CD14-positive monocyte (primary cell): ENCODE measurements around the gene STAT6. TPM values are rescaled to one million over a fixed set of nuclear protein-coding genes. Genes with fewer than 3 reads are reported as not detected.

ENCODE experiments used
- DNase-seq, 3 donors: peaks; one replicate each; pipeline ENCODE4 v3.0.0-alpha.2; 2011 to 2022
- H2AFZ ChIP-seq: 2 replicates; pipeline ENCODE4 v1.6.0; 2012; ENCODE audit warnings: mild to moderate bottlenecking, low read depth, low read length, inconsistent platforms; ENCODE audit not compliant: insufficient read depth, poor library complexity, severe bottlenecking
- H3K27ac ChIP-seq, 2 donors: 1 replicate in 1 of 2; 2 replicates in 1 of 2; pipeline ENCODE4 v1.5.1; 2012 to 2013; ENCODE audit warnings: low read length in 2 of 2, control low read depth in 1 of 2, inconsistent platforms in 1 of 2, low read depth in 1 of 2, mild to moderate bottlenecking in 1 of 2
- H3K27me3 ChIP-seq, 2 donors: one replicate each; pipeline versions ENCODE4 v1.6.0 to v1.6.1; 2011 to 2013; ENCODE audit warnings: low read length in 2 of 2; ENCODE audit not compliant: control insufficient read depth in 2 of 2, insufficient read depth in 2 of 2
- H3K36me3 ChIP-seq, 2 donors: replicated peaks in 1 of 2; 1 replicate in 1 of 2; 2 replicates in 1 of 2; pipeline versions ENCODE4 v1.5.1 to v1.6.1; 2012 to 2013; ENCODE audit warnings: low read length in 2 of 2, control low read depth in 1 of 2, inconsistent platforms in 1 of 2, mild to moderate bottlenecking in 1 of 2; ENCODE audit not compliant: insufficient read depth in 2 of 2, control insufficient read depth in 1 of 2
- H3K4me1 ChIP-seq, 2 donors: 1 replicate in 1 of 2; 2 replicates in 1 of 2; pipeline versions ENCODE4 v1.5.1 to v1.6.1; 2012 to 2013; ENCODE audit warnings: low read length in 2 of 2, control low read depth in 1 of 2, inconsistent platforms in 1 of 2, mild to moderate bottlenecking in 1 of 2, moderate library complexity in 1 of 2; ENCODE audit not compliant: insufficient read depth in 2 of 2, control insufficient read depth in 1 of 2
- H3K4me2 ChIP-seq: replicated peaks from 2 replicates; pipeline ENCODE3; 2012; ENCODE audit warnings: low read length, moderate library complexity, mild to moderate bottlenecking; ENCODE audit not compliant: poor library complexity, severe bottlenecking; ENCODE audit errors: extremely low read depth
- H3K4me3 ChIP-seq, 3 experiments: fragments of 200-600 bp in 1 of 3; sonication (generic) in 1 of 3; replicated peaks in 1 of 3; 1 replicate in 2 of 3; 2 replicates in 1 of 3; pipeline ENCODE4 v1.5.1; 2011 to 2013; ENCODE audit warnings: low read length in 3 of 3, mild to moderate bottlenecking in 3 of 3, control low read depth in 2 of 3, low read depth in 2 of 3, inconsistent platforms in 1 of 3, moderate library complexity in 1 of 3
- H3K79me2 ChIP-seq: 2 replicates; pipeline ENCODE4 v1.6.0; 2012; ENCODE audit warnings: mild to moderate bottlenecking, control low read depth, inconsistent platforms, low read length, moderate library complexity; ENCODE audit not compliant: insufficient read depth
- H3K9ac ChIP-seq: 2 replicates; pipeline ENCODE4 v1.6.0; 2017; ENCODE audit warnings: low read length, mild to moderate bottlenecking; ENCODE audit not compliant: insufficient read depth, poor library complexity, severe bottlenecking
- H3K9me3 ChIP-seq, 2 donors: replicated peaks in 1 of 2; 1 replicate in 1 of 2; 2 replicates in 1 of 2; pipeline versions ENCODE4 v1.5.1 to v1.6.1; 2012 to 2013; ENCODE audit warnings: low read length in 2 of 2, control low read depth in 1 of 2; ENCODE audit not compliant: control insufficient read depth in 1 of 2, insufficient read depth in 1 of 2
- H4K20me1 ChIP-seq: 2 replicates; pipeline ENCODE4 v1.6.0; 2012; ENCODE audit warnings: mild to moderate bottlenecking, low read length, control low read depth, moderate library complexity; ENCODE audit not compliant: insufficient read depth
- H3K27ac Mint-ChIP-seq, 7 donors: one replicate each; pipeline ENCODE4 v1.8.0; 2020; ENCODE audit warnings: mild to moderate bottlenecking in 7 of 7, mixed read lengths in 7 of 7, moderate library complexity in 6 of 7, inconsistent platforms in 2 of 7
- H3K27me3 Mint-ChIP-seq, 3 donors: one replicate each; pipeline ENCODE4 v1.8.0; 2021 to 2022; ENCODE audit warnings: low read depth in 3 of 3, mild to moderate bottlenecking in 3 of 3, mixed read lengths in 3 of 3, moderate library complexity in 3 of 3, inconsistent platforms in 1 of 3
- H3K36me3 Mint-ChIP-seq, 2 donors: one replicate each; pipeline ENCODE4 v1.8.0; 2020; ENCODE audit warnings: mixed read lengths in 2 of 2, inconsistent platforms in 1 of 2, mild to moderate bottlenecking in 1 of 2
- H3K4me1 Mint-ChIP-seq: one replicate; pipeline ENCODE4 v1.8.0; 2020; ENCODE audit warnings: mild to moderate bottlenecking, mixed read lengths
- H3K4me3 Mint-ChIP-seq, 2 donors: one replicate each; pipeline ENCODE4 v1.8.0; 2020; ENCODE audit warnings: mild to moderate bottlenecking in 2 of 2, mixed read lengths in 2 of 2, moderate library complexity in 1 of 2
- H3K9me3 Mint-ChIP-seq, 7 donors: one replicate each; pipeline ENCODE4 v1.8.0; 2020 to 2022; ENCODE audit warnings: mixed read lengths in 7 of 7, mild to moderate bottlenecking in 6 of 7, moderate library complexity in 6 of 7, inconsistent platforms in 2 of 7
- CTCF ChIP-seq: fragments of 200-600 bp; IDR thresholded peaks from one replicate; pipeline ENCODE4 v1.8.0; 2022; ENCODE audit warnings: antibody characterized with exemption, mild to moderate bottlenecking
- WGBS: methylation state at CpG from one replicate; pipeline ENCODE4 v1.1.5; 2013; ENCODE audit warnings: missing lambda C conversion rate; ENCODE audit not compliant: insufficient coverage; 5-methylcytosine and 5-hydroxymethylcytosine counted together
- intact Hi-C, 2 donors: fragments of 100-400 bp; cut with micrococcal nuclease; formaldehyde crosslinking; loops; one replicate each; pipeline versions ENCODE4 v1.15.0 to v1.15.1; 2023
- polyA plus RNA-seq, 3 donors: library from polyadenylated mRNA; depleted of rRNA in 1 of 3; unstranded in 2 of 3; stranded (reverse) in 1 of 3; fragments of 300-500 nt in 2 of 3; fragments of >200 nt in 1 of 3; fragmentation: Illumina TruSeq in 2 of 3; gene quantifications; 1 replicate in 2 of 3; 2 replicates in 1 of 3; pipeline ENCODE4 v1.2.3, GENCODE V29; 2012 to 2021

STAT6 gene
- polyA plus RNA-seq, 3 donors: 132 to 637 (median 154) TPM

GRCh38 chr12:57110104-57111030 lies 795 bp downstream of the STAT6 start:
- TF ChIP-seq CTCF: no peak
- H3K9ac ChIP-seq: peak overlapping the region; percentile 97
- H4K20me1 ChIP-seq: peaks cover 50% of the 10 kb centered on the region
- Mint-ChIP-seq H3K27ac (peak overlapping the region; percentile 95 to 100 (median 99)), H3K36me3 (peaks cover 30 to 35% of the 10 kb centered on the region in 2 donors), H3K4me3 (peak overlapping the region; percentile 98 to 99), H3K27me3 (peaks cover 0 to 5% (median 0%) of the 10 kb centered on the region in 3 donors), H3K4me1 (peaks cover 59% of the 10 kb centered on the region), H3K9me3 (no peaks in the 10 kb centered on the region)
- H3K79me2 ChIP-seq: peaks cover 60% of the 10 kb centered on the region
- no peaks in the 10 kb centered on the region for H3K9me3 ChIP-seq
- 8% methylated on average over 15 of the region's 28 CpGs for WGBS
- H3K27me3 ChIP-seq: no peaks in the 10 kb centered on the region
- intact Hi-C loops: loop anchor here (5.0 kb wide), 2 partner anchors 33 to 38 kb away; partner anchors contain the start of gene NEMP1 (in 1 of the 2)
- peak overlapping the region; percentile 95 for H3K4me2 ChIP-seq
- peaks cover 39 to 64% of the 10 kb centered on the region in 2 donors for H3K4me1 ChIP-seq
- H3K27ac ChIP-seq: peak overlapping the region; percentile 100
- H2AFZ ChIP-seq: peak overlapping the region; percentile 64
- peaks cover 30 to 34% of the 10 kb centered on the region in 2 donors for H3K36me3 ChIP-seq
- DNase-seq: peak; percentile 53 to 80 (median 55)
- peak overlapping the region; percentile 69 to 100 (median 75) for H3K4me3 ChIP-seq

DNA sequence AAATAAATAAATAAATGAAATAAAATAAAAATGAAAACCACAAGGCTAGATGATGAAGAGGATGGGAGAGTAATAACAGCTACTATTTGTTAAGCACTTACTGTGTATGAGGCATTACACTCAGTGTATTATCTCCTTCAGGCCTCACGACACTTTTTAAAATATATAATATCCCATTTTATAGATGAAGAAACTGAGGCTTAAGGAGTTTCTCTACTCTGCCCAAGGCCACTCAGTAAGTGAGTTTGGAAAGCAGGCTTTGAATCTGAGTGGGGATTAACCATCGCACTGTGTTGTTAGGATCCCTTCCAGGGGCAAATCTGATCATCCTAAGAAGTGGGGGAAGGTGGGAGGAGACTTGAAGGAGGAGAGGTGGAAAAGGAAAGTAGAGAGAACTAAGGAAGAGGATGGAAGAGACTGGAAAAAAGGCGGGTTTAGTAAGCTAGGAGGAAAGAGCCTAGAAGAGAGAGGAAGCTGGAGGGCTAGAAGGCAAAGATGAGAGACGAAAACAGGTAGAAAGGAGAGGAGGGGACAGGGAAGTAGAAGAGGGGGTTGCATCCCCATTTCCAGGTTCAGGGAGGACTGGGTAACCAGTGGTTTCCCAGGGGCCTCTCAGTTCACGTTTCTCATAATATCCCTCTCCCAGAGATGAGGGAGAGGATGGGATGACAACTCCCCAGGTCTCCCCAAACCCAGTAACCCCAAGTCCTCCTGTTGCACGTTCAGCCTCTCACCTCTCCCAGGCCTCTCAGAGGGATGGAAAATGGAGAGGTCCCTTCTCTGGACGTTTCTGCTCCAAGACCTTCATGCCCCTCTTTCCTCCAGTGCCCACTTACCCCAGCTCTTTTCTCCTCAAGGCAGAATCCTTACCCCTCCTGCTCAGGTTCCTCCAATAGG lies 1.7 kb downstream of the STAT6 start:
- Histone ChIP-seq H3K79me2 (peaks cover 63% of the 10 kb centered on the region), H3K27me3 (no peaks in the 10 kb centered on the region), H4K20me1 (peaks cover 59% of the 10 kb centered on the region), H3K27ac (peak overlapping the region; percentile 100), H3K4me1 (peaks cover 39 to 72% of the 10 kb centered on the region in 2 donors), H3K4me3 (peak overlapping the region; percentile 69 to 100 (median 75)), H2AFZ (no peak overlapping the region), H3K4me2 (peak overlapping the region; percentile 95), H3K9ac (peak overlapping the region; percentile 97), H3K36me3 (peaks cover 40 to 43% of the 10 kb centered on the region in 2 donors), H3K9me3 (no peaks in the 10 kb centered on the region)
- intact Hi-C loops: loop anchor here (5.0 kb wide), 2 partner anchors 32 to 37 kb away; partner anchors contain the start of gene NEMP1 (in 1 of the 2)
- 73% methylated on average over 3 of the region's 7 CpGs for WGBS
- peak overlapping the region; percentile 98 to 99 for H3K4me3 Mint-ChIP-seq
- peaks cover 37 to 44% of the 10 kb centered on the region in 2 donors for H3K36me3 Mint-ChIP-seq
- peak overlapping the region; percentile 95 to 100 (median 99) for H3K27ac Mint-ChIP-seq
- no peak for DNase-seq
- peaks cover 0 to 5% (median 0%) of the 10 kb centered on the region in 3 donors for H3K27me3 Mint-ChIP-seq
- no peaks in the 10 kb centered on the region for H3K9me3 Mint-ChIP-seq
- TF ChIP-seq CTCF: no peak
- H3K4me1 Mint-ChIP-seq: peaks cover 65% of the 10 kb centered on the region
